ENCODE data around the gene KRT13.

Gene KRT13

DNA sequence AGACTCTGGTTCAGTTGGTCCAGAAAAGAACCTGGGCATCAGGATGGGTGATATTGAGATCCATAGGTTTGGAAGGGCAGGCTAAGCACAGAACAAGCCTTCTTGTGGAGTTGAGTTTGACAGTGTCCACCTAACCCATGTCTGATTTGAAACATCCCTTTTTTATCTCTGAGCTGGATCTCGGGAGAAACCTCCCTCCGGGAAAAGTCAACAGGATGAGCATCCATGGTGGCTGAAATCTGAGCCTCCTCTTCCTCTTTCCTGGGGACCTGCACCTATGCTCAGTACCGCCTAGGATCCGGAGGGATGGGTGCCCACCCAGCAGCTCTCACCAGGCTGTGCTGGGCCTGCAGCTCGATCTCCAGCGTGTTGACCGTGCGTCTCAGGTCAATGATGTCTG lies 41.7 kb downstream of the KRT13 start:
- no peak for DNase-seq

DNA sequence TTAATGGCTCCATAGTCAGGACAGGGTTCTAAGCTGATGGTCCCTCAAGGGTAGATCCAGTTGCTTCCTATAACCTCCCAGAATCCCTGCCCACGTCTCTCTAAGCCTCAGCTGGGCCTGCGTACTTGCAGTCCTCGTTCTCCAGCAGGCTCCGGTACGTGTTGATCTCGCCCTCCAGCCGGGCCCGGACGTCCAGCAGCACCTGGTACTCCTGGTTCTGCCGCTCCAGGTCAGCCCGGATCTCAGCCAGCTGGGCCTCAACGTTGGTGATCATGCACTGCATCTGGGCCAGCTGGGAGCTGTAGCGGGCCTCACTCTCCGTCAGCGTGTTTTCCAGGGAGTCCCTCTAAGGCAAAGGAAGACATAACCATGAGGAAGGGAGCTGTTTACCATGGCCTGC lies 42.7 kb downstream of the KRT13 start:
- no peak for DNase-seq

DNA sequence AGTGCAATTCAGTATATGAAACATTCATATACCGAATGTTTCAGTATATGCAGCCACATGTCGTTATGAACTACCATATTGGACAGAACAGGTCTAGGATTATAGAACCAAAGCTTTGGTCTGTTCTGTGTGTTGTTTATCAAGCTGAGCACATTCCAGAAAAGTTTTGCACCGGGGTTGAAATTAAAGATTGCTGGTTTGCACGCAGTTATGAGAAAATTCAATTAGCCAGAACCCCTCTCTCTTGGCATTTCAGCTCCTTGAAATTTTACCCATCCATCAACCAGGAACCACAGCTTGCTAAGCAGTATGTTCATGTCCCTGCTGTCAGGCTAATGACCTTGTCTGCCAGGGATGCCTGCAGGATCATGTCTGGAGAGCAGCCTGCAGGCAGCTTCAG lies 47.7 kb downstream of the KRT13 start:
- DNase-seq, result no peak

DNA sequence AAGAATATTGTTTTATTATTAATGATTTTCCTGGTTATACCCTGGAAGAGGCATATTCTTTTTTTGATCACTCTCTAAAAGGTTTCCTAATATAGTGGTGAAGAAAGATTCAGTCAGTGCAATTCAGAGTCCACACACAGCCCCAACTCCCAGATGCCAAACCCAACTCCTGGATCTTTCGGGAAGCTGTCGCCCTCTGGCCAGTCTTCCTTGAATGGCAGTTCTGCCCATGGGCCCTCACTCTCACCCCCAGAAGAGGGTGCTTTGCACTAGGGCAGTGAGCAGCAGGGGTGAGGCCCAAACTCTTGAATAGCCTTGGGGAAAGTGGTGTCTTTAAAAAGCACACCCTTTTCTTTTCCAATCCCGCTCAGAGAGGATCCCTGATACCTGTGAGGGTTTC lies 49.2 kb downstream of the KRT13 start:
- no peak for DNase-seq

DNA sequence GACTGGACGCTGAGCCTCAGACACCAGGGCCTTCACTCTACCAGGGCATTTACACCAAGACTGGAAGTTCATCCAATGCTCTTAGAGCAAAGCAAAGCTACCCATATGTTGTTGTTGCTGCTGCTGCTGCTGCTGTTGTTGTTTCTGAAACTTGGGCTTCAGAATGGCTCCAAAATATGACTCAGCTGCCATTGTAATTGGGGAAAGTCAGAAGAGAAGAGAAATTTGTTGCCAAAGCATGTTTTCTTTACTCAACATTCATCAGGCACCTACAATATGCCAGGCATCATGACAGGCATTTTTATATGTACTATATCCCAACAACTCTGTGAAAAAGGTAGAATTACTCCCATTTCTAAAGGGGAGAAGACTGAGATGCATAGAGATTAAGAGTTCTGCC lies 50.2 kb downstream of the KRT13 start:
- no peak for DNase-seq

DNA sequence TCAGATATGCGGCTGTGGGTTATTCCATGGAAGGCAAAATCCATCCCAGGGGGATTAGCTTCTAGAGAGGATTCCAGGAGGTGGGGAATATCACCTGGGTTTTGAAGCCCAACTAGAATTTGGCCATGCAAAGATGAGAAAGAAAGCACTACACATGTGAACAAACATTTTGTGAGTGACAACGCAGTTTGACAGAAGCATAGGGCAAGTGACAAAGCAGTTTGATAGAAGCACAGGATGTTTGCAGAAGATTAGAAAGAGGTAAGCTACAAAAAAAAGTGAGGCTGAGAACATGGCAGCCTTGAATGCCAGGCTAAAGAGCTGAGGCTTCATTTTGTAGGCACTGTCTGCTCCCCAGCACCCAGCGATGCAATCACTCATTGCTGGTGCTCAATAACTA lies 52.3 kb downstream of the KRT13 start:
- no peak for DNase-seq

DNA sequence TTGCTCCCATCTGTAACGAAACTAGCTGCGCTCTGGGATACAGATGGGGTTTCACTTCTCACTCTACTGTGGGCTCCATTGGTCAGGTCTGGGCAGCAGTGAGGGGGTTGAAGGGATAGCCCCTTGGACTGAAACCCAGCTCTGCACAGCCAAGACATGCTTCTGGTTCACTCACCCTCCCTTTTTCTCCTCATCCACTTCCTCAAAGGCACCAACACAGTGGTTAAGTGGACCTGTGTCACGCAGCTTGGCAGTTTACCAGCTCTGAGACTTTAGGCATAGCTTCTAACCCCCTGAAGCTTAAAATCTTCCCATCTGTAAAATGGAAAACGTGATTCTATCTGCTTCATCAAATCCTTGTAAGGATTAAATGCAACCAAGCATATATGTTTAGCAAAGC lies 53.1 kb downstream of the KRT13 start:
- DNase-seq, result no peak

DNA sequence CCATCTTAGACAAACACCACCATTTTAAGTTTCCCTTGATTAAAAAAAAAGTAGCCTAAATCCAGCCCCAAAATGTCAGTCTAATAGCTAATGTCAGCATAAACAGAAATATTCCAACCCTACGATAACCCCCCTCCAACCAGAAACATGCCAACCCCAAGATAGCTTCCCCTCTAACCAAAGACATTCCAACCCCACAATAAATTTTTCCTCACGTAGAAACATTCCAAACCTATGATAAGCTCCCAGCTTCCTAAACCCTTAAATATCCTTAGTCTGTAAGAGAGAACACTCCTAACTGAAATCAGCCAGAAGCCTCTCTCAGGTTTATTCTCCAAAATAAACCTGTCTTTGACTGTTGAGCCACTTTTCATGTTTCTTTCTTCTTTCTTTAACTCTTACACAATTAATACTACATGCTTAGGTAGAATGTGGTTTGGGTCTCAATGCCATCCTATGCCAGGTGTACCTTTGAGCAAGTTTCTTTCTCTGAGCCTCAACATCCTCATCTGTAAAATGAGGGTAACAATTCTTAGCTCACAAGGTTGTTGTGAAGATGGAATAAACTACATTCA lies 54.2 kb downstream of the KRT13 start:
- no peak for DNase-seq

All from CD4-positive, alpha-beta T cell treated with Interferon alpha-2 for 1 hour (primary cell).